GM12891 (cell line): Measurements from ENCODE around the gene CHRNA9.

Experiments used
- POLR2A ChIP-seq: IDR thresholded peaks from 2 replicates; pipeline ENCODE4 v1.6.1; 2011; ENCODE audit warnings: low read depth, low read length, control low read depth
- POLR2AphosphoS5 ChIP-seq: IDR thresholded peaks from 2 replicates; pipeline ENCODE4 v1.6.1; 2011; ENCODE audit warnings: low read depth, low read length, control low read depth
- POU2F2 ChIP-seq: IDR thresholded peaks from 2 replicates; pipeline ENCODE4 v1.6.1; 2011; ENCODE audit warnings: low read depth, mild to moderate bottlenecking, control low read depth, low read length, moderate library complexity
- SPI1 ChIP-seq: IDR thresholded peaks from 2 replicates; pipeline ENCODE4 v1.6.1; 2011; ENCODE audit warnings: low read depth, low read length, control low read depth
- TAF1 ChIP-seq: IDR thresholded peaks from 2 replicates; pipeline ENCODE4 v1.6.1; 2011; ENCODE audit warnings: low read depth, low read length, control low read depth

DNA sequence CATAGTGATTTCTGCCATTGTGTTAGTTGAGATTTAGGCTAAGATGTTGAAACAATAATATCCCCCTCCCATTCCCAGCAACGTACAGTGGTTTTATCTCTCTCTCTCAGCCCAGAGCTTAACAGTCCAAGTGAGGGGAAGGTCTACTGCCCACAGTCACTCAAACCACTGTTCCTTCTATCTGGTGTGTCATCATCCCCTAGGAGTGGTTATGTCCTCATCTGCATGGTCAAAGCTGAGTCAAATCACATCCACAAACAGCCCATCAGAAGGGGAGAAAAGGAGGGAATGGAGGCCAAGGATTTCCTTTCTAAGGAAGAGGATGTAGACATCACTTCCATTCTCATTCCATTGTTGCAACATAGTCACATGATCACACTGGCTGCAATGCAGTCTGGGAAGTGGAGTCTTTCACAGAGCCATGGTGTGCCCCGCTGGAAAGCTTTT, 42.8 kb upstream of the CHRNA9 start:
- TF ChIP-seq POLR2AphosphoS5, result no peak
- no peak for TF ChIP-seq POLR2A
- no peak for TF ChIP-seq TAF1
- no peak for TF ChIP-seq SPI1
- no peak for TF ChIP-seq POU2F2
